CD4-positive, alpha-beta T cell (primary cell): ENCODE data around the gene PSMB10. TPM values are rescaled to one million over a fixed set of nuclear protein-coding genes. Genes with fewer than 3 reads are reported as not detected.

Experiments
- ATAC-seq: fragments of 200-7000 bp; cut with Tn5 transposase; one replicate; pipeline ENCODE4 v1.10.0; 2022; ENCODE audit warnings: mild to moderate bottlenecking; ENCODE audit not compliant: poor library complexity
- CTCF ChIA-PET: fragments of 350-600 bp; sonication (Branson Sonifier 250); formaldehyde crosslinking; loops from one replicate; lab custom pipeline; 2021; ENCODE audit warnings: antibody characterized with exemption, inconsistent platforms; lab: Charles Lee
- POLR2A ChIA-PET: fragments of 350-600 bp; sonication (Branson Sonifier 250); formaldehyde crosslinking; loops from one replicate; lab custom pipeline; 2021; ENCODE audit warnings: antibody characterized with exemption, inconsistent platforms; lab: Charles Lee
- DNase-seq, 14 experiments: peaks; one replicate each; pipeline ENCODE4 v3.0.0-alpha.2; 2013 to 2020; ENCODE audit warnings: mixed read lengths in 2 of 14
- H3K27ac ChIP-seq, 2 donors: one replicate each; pipeline versions ENCODE4 v1.5.1 to v1.7.0; 2013; ENCODE audit warnings: low read length in 2 of 2, low read depth in 1 of 2, mild to moderate bottlenecking in 1 of 2
- H3K27me3 ChIP-seq, 2 experiments: 1 replicate in 1 of 2; 2 replicates in 1 of 2; pipeline versions ENCODE4 v1.6.1 to v1.7.0; 2013; ENCODE audit warnings: low read length in 2 of 2, control low read depth in 1 of 2, mild to moderate bottlenecking in 1 of 2, moderate library complexity in 1 of 2; ENCODE audit not compliant: insufficient read depth in 2 of 2, control insufficient read depth in 1 of 2
- H3K36me3 ChIP-seq: one replicate; pipeline ENCODE4 v1.6.1; 2013; ENCODE audit warnings: low read length, control low read depth; ENCODE audit not compliant: insufficient read depth
- H3K4me1 ChIP-seq: one replicate; pipeline ENCODE4 v1.6.1; 2013; ENCODE audit warnings: low read length, control low read depth; ENCODE audit not compliant: insufficient read depth
- H3K4me3 ChIP-seq: one replicate; pipeline ENCODE4 v1.5.1; 2013; ENCODE audit warnings: mild to moderate bottlenecking, low read length, moderate library complexity
- H3K9me3 ChIP-seq, 2 experiments: 1 replicate in 1 of 2; 2 replicates in 1 of 2; pipeline versions ENCODE4 v1.6.1 to v1.7.0; 2013; ENCODE audit warnings: low read length in 2 of 2, mild to moderate bottlenecking in 2 of 2, control low read depth in 1 of 2, moderate library complexity in 1 of 2; ENCODE audit not compliant: control insufficient read depth in 1 of 2, insufficient read depth in 1 of 2
- H3K27ac Mint-ChIP-seq: one replicate; pipeline ENCODE4 v1.8.0; 2020; ENCODE audit warnings: mixed read lengths
- H3K27me3 Mint-ChIP-seq: one replicate; pipeline ENCODE4 v1.8.0; 2021; ENCODE audit warnings: mixed read lengths
- H3K36me3 Mint-ChIP-seq: one replicate; pipeline ENCODE4 v1.8.0; 2021; ENCODE audit warnings: low read depth, mixed read lengths
- H3K4me1 Mint-ChIP-seq: one replicate; pipeline ENCODE4 v1.8.0; 2021; ENCODE audit warnings: low read depth, mixed read lengths
- H3K4me3 Mint-ChIP-seq: one replicate; pipeline ENCODE4 v1.8.0; 2020; ENCODE audit warnings: mild to moderate bottlenecking, mixed read lengths
- H3K9me3 Mint-ChIP-seq: one replicate; pipeline ENCODE4 v1.8.0; 2020; ENCODE audit warnings: mixed read lengths
- intact Hi-C, 2 experiments: fragments of 100-400 bp; cut with DNase I in 1 of 2; cut with micrococcal nuclease in 1 of 2; formaldehyde crosslinking; loops; one replicate each; pipeline versions ENCODE4 v1.15.1 to v1.9.0; 2023 to 2025; cut with DNase I, micrococcal nuclease
- total RNA-seq, 174 experiments: library from RNA in 2 of 174; stranded (reverse) in 2 of 174; gene quantifications; one replicate each; pipeline ENCODE4 v1.2.3 and lab custom pipeline; 2021 to 2026
- TF ChIP-seq, protein P1 (sequence below): fragments of 200-600 bp; IDR thresholded peaks from one replicate; pipeline ENCODE4 v1.8.0; 2022; ENCODE audit warnings: antibody characterized with exemption, mild to moderate bottlenecking

PSMB10 gene
- total RNA-seq, 2 experiments from 2014 or later: 68.7 to 71.6 TPM

DNA sequence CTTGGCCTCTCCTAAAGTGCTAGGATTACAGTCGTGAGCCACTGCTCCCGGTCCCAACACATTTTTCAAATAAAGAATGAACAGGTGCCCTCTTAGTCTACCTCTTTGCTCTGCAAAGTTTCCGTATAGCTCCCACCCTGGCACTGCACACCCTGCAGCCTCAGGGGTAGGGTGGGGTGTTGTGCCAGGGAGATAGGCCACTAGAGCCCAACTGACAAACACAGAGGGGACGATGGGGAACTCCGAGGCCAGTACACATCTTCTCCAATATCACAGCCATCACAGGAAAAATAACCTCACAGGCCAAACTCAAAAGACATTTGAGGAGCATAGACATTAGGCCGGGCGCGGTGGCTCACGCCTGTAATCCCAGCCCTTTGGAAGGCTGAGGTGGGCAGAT, 34.5 kb upstream of the PSMB10 start:
- H3K36me3 ChIP-seq: no peaks in the 10 kb centered on the region
- TF ChIP-seq, protein P1, sequence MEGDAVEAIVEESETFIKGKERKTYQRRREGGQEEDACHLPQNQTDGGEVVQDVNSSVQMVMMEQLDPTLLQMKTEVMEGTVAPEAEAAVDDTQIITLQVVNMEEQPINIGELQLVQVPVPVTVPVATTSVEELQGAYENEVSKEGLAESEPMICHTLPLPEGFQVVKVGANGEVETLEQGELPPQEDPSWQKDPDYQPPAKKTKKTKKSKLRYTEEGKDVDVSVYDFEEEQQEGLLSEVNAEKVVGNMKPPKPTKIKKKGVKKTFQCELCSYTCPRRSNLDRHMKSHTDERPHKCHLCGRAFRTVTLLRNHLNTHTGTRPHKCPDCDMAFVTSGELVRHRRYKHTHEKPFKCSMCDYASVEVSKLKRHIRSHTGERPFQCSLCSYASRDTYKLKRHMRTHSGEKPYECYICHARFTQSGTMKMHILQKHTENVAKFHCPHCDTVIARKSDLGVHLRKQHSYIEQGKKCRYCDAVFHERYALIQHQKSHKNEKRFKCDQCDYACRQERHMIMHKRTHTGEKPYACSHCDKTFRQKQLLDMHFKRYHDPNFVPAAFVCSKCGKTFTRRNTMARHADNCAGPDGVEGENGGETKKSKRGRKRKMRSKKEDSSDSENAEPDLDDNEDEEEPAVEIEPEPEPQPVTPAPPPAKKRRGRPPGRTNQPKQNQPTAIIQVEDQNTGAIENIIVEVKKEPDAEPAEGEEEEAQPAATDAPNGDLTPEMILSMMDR: no peak
- Mint-ChIP-seq H3K36me3 (peaks cover 5% of the 10 kb centered on the region), H3K4me1 (peaks cover 24% of the 10 kb centered on the region), H3K27ac (no peak overlapping the region), H3K4me3 (peak overlapping the region; percentile 71), H3K27me3 (no peaks in the 10 kb centered on the region), H3K9me3 (no peaks in the 10 kb centered on the region)
- no peak for ATAC-seq
- no peaks in the 10 kb centered on the region for H3K27me3 ChIP-seq
- H3K4me1 ChIP-seq: peaks cover 25% of the 10 kb centered on the region
- no peaks in the 10 kb centered on the region for H3K9me3 ChIP-seq
- no peak for DNase-seq
- no peak overlapping the region for H3K27ac ChIP-seq
- no peak overlapping the region for H3K4me3 ChIP-seq
- ChIA-PET CTCF (no interaction called here), POLR2A (interaction anchor here (1.6 to 4.9 kb wide), 2 partner anchors 11 to 35 kb away, joined by 3 to 36 read pairs; partner anchors contain the start of gene PSMB10)
- intact Hi-C loops: no loop called here

DNA sequence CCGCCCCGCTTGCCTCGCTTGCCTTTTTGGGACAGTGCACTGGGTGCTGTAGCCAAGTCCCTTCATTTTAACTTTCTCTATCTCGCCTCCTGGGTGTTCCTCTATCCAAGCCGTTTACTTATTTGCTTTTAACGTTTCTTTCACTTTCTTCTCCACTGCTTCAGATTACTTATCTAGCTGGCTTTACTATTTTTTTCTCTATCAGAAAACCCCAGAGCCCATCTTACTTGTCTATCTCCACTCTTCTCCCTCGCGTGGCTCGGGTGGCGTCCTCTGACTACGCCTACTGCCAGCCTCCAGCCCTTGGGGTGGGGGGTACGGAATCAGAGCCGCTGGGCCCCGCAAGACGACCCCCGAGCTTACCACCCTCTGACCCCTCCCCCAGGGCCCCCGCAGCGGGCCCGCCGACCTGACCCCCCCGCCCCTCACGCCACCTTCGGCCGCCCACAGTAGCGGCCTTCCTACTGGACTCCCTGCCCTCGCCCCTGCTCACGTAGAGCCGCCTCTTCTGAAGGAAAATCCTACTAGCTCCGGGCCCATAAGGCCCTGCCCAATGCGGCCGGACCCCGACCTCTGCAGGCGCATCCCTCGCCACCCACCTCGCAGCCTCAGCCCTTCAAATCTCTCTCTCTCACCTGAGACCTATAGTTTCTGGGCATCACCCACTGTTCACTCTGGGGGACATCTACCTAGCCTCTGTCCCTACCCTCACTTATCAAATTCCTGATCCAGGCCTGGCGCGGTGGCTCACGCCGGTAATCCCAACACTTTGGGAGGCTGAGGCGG, 32.8 kb upstream of the PSMB10 start:
- TF ChIP-seq, protein P1: no peak
- Mint-ChIP-seq H3K36me3 (peaks cover 5% of the 10 kb centered on the region), H3K4me3 (peak overlapping the region; percentile 94), H3K4me1 (peaks cover 24% of the 10 kb centered on the region), H3K27me3 (no peaks in the 10 kb centered on the region), H3K27ac (peak overlapping the region; percentile 78), H3K9me3 (no peaks in the 10 kb centered on the region)
- intact Hi-C loops: loop anchor here in 1 of 2 experiments (2.0 kb wide), 2 partner anchors 13 to 33 kb away; partner anchors contain the start of gene PSMB10
- DNase-seq (peak in 3 of 14 experiments; percentile 31 to 62 (median 60)), ATAC-seq (peak; percentile 43)
- H3K27ac ChIP-seq: no peak overlapping the region
- no peaks in the 10 kb centered on the region for H3K36me3 ChIP-seq
- peaks cover 25% of the 10 kb centered on the region for H3K4me1 ChIP-seq
- CTCF ChIA-PET: interaction anchor here (1.0 to 1.3 kb wide), 3 partner anchors 72 to 153 kb away, joined by 3 read pairs; no protein-coding TSS in a partner anchor
- H3K4me3 ChIP-seq: peak overlapping the region; percentile 66
- POLR2A ChIA-PET: interaction anchor here (0.7 to 4.9 kb wide), 7 partner anchors 13 to 115 kb away, joined by 3 to 36 read pairs (median 3); partner anchors contain the start of genes CTRL, NFATC3 and PSMB10
- H3K9me3 ChIP-seq: no peaks in the 10 kb centered on the region
- H3K27me3 ChIP-seq: no peaks in the 10 kb centered on the region

DNA sequence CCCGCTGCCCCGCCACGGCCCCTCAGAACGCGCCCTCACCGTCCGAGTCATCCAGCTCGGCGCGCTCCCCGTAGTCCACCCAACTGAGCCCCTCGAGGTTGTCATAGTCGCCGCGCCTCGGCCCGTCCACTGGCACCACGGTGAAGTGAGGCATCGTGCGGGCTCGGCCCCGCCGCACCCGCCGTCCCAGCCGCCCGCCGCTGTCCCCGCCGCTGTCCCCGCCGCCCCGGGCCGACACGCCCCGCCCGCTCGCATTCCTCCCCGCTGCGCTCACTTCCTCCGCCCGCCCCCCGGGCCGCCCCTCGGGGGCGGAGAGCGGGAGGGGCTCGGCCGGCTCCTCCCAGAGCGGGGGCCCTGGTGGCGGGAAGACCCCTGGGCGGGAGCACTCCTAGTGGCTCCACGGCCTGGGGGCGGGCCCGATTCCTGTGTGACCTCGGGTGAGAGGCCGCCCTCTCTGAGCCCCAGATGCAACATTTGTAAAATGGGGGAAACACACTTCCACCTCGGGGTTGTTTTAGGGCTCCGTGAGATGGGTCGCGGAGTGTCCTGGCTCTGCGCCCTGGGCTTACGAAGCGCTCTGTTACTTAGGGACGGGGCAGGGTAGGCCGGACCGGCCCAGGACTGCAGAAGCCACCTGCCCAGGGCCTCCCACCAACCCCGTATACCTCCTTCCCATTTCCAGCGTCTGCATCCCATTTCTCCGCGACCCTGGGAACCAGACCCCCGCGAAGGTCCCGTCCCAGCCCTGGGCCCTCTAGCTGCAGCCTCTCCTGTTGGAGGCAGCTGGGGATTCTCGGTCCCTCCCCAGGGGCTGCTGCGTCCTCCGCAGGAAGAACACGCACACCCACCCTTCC, 32.0 kb upstream of the PSMB10 start, which contains the start of gene SLC12A4:
SLC12A4 (minus strand) TSS at position 238 of the 854 bp plus-strand sequence; CDS start at position 154, 84 bp downstream.
- H3K9me3 Mint-ChIP-seq: no peaks in the 10 kb centered on the region
- no peaks in the 10 kb centered on the region for H3K36me3 ChIP-seq
- ATAC-seq: peak; percentile 85

More for the DNA sequence above, 32.0 kb upstream of the PSMB10 start, which contains the start of gene SLC12A4:
- Histone ChIP-seq H3K27me3 (no peaks in the 10 kb centered on the region), H3K9me3 (no peaks in the 10 kb centered on the region), H3K4me1 (peaks cover 25% of the 10 kb centered on the region), H3K27ac (peak within 1 kb of the TSS in 1 of 2 donors; percentile 59), H3K4me3 (peak within 1 kb of the TSS; percentile 66)
- Mint-ChIP-seq H3K27me3 (no peaks in the 10 kb centered on the region), H3K27ac (peak within 1 kb of the TSS; percentile 83), H3K4me1 (peaks cover 24% of the 10 kb centered on the region), H3K36me3 (peaks cover 5% of the 10 kb centered on the region), H3K4me3 (peak within 1 kb of the TSS; percentile 98)
- ChIA-PET CTCF (interaction anchor here (0.8 to 1.3 kb wide), 5 partner anchors 26 to 152 kb away, joined by 3 to 4 read pairs (median 3); partner anchors contain the start of genes DDX28 and DUS2), POLR2A (interaction anchor here (0.8 to 4.9 kb wide), 9 partner anchors 14 to 116 kb away, joined by 3 to 36 read pairs (median 3); partner anchors contain the start of genes CTRL, EDC4, NFATC3 and PSMB10)
- intact Hi-C loops: loop anchor here (1.0 to 2.0 kb wide), 4 partner anchors 14 to 32 kb away; partner anchors contain the start of gene PSMB10 (in 2 of the 2)
- DNase-seq: peak; percentile 61 to 93 (median 79)
- TF ChIP-seq, protein P1: no peak
